ENCODE results near the gene SPA17.
A peak's percentile ranks its signal among the peaks of the same experiment; 100 is the strongest.

Gene SPA17

GRCh38 chr11:124663861-124664260 is 9.8 kb upstream of the SPA17 start:
- no peak for DNase-seq

- no peak for DNase-seq
Measured at GRCh38 chr11:124667601-124668000, 6.1 kb upstream of the SPA17 start.

- DNase-seq = peak in 6 of 14 donors; percentile 4 to 18 (median 10)
Measured at GRCh38 chr11:124669193-124669592, 4.5 kb upstream of the SPA17 start.

GRCh38 chr11:124670732-124671131 is 3.0 kb upstream of the SPA17 start:
- DNase-seq = no peak

- peak in 1 of 14 donors; percentile 24 for DNase-seq
Measured at GRCh38 chr11:124672536-124673215, 1.0 kb upstream of the SPA17 start.

- DNase-seq = peak in 1 of 14 donors; percentile 14
Measured at GRCh38 chr11:124674168-124674517, 439 bp downstream of the SPA17 start.

- DNase-seq = no peak
Measured at GRCh38 chr11:124674571-124674970, 867 bp downstream of the SPA17 start.

- no peak for DNase-seq
Measured at GRCh38 chr11:124676386-124676785, 2.7 kb downstream of the SPA17 start.

GRCh38 chr11:124678416-124678815 is 4.7 kb downstream of the SPA17 start:
- no peak for DNase-seq

- DNase-seq = no peak
Measured at GRCh38 chr11:124681421-124681820, 7.7 kb downstream of the SPA17 start.

GRCh38 chr11:124682443-124682842 is 8.7 kb downstream of the SPA17 start:
- DNase-seq = no peak

- DNase-seq = no peak
Measured at GRCh38 chr11:124693142-124693541, 19.4 kb downstream of the SPA17 start.

- no peak for DNase-seq
Measured at GRCh38 chr11:124699547-124699946, 25.8 kb downstream of the SPA17 start.

GRCh38 chr11:124700028-124700427 is 26.3 kb downstream of the SPA17 start:
- no peak for DNase-seq

GRCh38 chr11:124707829-124708228 is 34.1 kb downstream of the SPA17 start:
- no peak for DNase-seq

GRCh38 chr11:124712392-124712791 is 38.7 kb downstream of the SPA17 start:
- no peak for DNase-seq

GRCh38 chr11:124716591-124716990 is 42.9 kb downstream of the SPA17 start:
- no peak for DNase-seq

GRCh38 chr11:124717421-124717785 is 43.7 kb downstream of the SPA17 start:
- no peak for DNase-seq

- DNase-seq = peak in 2 of 14 donors; percentile 7 to 12
Measured at GRCh38 chr11:124717786-124718651, 44.3 kb downstream of the SPA17 start.

GRCh38 chr11:124718801-124719200 is 45.1 kb downstream of the SPA17 start:
- DNase-seq = no peak

- DNase-seq = no peak
Measured at GRCh38 chr11:124719534-124719933, 45.8 kb downstream of the SPA17 start.

- DNase-seq = no peak
Measured at GRCh38 chr11:124722176-124722575, 48.5 kb downstream of the SPA17 start.

- DNase-seq = no peak
Measured at GRCh38 chr11:124724979-124725718, 51.4 kb downstream of the SPA17 start.

All from C1 segment of cervical spinal cord (tissue), 14 donors.